LHCN-M2 (cell line): ENCODE data around the gene OSBPL8. TPM values are rescaled to one million over a fixed set of nuclear protein-coding genes. Genes with fewer than 3 reads are reported as not detected.
A peak's percentile ranks its signal among the peaks of the same experiment; 100 is the strongest.
"Not testable (repeated sequence)": the region's sequence is repeated elsewhere in the genome, so short reads cannot be mapped to it uniquely, and the experiment has no call there.

ENCODE experiments used
- DNase-seq: peaks from one replicate; pipeline ENCODE4 v3.0.0-alpha.2; 2012; ENCODE audit warnings: low read depth
- total RNA-seq: library from RNA; depleted of rRNA; stranded (reverse); fragments of >200 nt; gene quantifications from 2 replicates; pipeline ENCODE4 v1.2.3, GENCODE V29; 2014

Gene OSBPL8
- total RNA-seq, 1 experiment from 2014 or later = 56.8 TPM

- DNase-seq = no peak
These were observed 136.8 kb downstream of the OSBPL8 start for GRCh38 chr12:76422543-76423438.

GRCh38 chr12:76422154-76422542 is 137.4 kb downstream of the OSBPL8 start:
- no peak for DNase-seq

DNA sequence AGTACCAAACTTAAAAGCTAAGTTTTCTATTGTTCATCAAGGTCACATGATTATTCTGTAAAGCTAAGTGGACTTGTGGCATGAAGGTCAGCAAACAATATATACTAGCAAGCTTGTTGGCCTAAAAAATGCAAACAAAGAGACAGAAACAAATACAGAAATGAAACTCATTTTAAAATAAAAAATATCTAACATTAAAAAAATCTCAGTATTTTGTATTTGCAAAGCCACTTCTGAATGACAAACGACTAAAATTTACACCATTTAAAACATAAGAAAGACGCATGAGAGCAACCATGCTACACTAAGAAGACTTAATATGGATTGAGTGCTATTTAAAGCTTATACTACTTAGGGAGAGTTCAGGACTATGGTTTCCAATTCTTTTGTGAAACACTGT is 138.5 kb downstream of the OSBPL8 start:
- DNase-seq = no peak

DNA sequence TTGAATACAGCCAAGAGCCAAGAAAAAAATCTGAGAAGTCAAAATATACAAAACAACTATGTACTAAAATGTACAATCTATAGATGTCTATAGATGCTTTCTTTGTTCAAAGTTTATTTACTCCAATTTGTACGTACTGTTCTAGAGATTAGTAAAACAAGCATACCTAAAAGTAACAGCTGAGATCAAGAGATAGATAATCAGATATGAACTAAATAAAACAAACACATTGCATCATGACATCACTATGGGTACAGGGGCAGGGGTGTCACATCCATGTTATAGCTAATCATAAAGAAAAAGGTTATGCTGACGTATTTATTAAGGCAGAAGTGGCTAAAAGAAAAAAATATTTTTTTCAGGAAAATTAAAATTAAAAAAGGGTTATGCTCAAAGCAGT is 139.3 kb downstream of the OSBPL8 start:
- DNase-seq = no peak

DNA sequence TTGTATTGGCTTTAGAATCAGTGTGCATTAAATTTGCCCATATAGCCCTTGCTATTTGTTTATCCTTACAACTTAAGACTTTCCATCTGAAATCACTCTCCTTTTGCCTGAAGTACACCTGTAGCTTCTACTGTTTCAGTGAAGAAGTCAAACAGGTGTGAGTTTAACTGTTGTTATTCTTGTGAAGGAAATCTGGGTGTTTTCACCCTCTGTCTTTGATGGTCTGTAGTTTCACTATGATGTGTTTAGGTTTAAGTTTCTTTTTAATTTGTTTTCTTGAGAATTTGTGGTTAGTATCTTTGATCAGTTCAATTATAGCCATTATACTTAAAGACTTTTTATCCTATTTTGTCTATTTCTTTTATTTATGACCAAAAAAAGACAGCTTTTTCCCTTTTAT is 142.5 kb downstream of the OSBPL8 start:
- DNase-seq = no peak

DNA sequence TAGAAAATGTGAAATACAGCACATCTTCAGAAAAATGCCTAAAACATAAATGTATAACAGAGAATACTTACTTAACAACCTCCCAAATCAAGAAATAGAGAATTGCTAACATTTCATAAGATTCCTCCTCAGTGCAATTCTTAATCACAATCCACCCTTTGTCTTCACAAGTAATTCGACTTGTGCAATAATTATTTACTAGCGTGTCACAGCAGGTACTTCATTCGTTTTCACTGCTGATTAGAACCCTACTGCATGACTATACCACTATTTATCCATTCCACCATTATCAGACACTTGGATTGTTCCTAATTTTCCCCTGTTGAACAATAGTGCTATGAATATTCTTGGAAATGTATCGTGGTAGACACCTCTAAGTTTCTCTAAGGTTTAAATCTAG is 146.4 kb downstream of the OSBPL8 start:
- DNase-seq = no peak

- DNase-seq = no peak
These were observed 148.8 kb downstream of the OSBPL8 start for GRCh38 chr12:76410781-76411180.

DNA sequence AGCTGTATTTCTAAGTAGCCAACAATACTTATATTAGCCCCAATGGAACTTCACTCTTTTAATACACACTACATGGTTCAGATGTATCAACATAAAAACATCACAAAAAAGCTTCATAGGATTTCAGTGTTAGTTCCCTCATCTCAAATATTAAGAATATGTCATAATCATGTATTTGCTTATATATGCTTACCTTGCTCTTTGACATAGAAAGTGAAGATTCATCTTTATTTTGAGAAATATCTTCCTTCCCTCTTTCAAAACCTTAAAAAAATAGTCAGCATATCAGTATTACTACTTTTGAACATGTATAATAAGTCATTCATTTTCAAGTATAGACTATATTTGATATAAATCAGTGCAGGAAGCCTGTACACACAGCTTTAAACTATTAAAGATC is 149.2 kb downstream of the OSBPL8 start:
- no peak for DNase-seq

DNA sequence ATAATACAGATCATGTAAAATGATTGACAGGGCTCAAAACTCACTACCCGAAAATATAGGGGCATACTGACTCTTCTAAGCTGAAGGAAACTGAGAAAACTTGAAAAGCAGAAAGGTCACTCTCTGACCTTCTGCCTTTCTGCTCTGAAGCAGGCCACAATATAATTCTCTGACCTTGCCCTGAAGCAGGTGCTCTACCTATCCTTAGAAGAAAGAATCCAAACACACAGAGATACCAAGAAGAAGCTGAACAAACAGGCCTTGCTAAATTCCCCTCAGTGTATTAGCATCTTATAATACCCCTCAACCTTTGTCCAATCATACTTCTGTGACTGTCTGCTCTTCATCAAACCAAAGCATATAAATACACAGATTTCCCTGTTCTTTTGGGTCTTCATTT is 150.5 kb downstream of the OSBPL8 start:
- DNase-seq = no peak

GRCh38 chr12:76407710-76408109 is 151.9 kb downstream of the OSBPL8 start:
- DNase-seq = no peak

DNA sequence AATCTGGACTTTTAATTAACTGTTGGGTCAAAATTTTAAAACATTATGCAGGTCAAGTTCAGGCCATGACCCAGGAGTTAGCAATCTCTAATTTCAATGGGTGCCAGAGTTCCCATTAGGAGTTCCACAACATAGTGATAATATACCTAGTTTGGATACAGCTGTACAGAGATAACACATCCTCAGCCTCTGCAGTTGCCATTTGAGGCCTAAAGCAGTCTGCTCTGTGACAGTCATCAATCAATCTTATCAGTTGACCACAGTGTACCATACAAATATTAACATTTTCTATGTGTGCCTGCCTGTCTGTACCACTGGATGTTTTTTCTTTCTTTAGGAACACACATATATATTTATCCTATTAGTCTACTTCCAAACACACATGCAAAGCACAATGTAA is 157.3 kb downstream of the OSBPL8 start:
- DNase-seq = no peak

DNA sequence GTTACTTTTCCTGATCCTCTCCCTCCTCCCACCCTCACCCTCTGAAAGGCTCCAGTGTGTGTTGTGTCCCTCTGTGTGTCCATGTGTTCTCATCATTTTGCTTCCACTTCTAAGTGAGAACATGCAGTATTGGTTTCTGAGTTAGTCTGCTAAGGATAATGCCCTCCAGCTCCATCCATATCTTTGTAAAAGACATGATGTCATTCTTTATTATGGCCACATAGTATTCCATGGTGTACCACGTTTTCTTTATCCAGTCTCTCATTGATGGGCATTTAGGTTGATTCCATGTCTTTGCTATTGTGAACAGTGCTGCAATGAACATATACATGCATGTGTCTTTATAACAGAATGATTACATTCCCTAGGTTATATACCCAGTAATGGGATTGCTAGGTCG is 159.4 kb downstream of the OSBPL8 start:
- DNase-seq = no peak

DNA sequence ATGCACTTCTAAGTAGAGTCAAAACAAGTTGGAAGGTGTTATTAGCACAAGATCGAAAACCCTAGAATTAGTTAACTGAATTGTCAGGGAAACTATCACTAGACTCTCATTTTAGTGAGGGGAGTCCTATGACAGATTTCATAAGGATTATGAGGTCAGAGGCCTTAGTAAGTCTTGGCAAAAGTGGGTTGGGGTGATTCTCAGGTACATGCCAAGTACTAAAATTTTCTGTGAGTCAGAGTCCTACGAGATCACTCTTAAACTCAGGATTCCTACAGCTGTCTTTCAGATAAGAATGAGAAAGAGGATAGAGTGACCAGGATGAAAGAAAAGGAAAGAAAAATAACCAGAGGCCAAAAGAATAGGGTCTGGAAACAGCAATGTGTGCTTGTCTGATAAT is 160.5 kb downstream of the OSBPL8 start:
- DNase-seq = no peak

DNA sequence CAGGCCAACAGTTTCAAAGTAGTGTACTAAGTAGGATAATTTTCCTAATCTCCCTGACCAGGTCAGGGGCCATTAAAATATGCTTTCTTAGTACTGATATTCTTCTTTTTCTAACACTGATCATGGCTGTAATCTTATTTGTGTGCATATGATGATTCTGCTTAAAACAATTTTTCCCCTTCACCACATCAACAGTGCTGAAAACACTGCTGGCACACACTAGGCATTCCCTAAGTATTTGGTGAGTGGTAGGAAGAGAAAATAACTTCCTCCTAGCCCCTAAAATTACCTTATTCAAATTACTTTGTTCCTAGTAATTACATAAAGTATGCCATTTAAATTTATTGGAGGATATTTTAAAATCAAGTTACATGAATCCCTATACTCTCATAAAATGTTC is 161.5 kb downstream of the OSBPL8 start:
- no peak for DNase-seq

GRCh38 chr12:76391461-76391860 is 168.1 kb downstream of the OSBPL8 start:
- DNase-seq = no peak

- no peak for DNase-seq
These were observed 172.0 kb downstream of the OSBPL8 start for GRCh38 chr12:76387614-76388013.

GRCh38 chr12:76384560-76384959 is 175.0 kb downstream of the OSBPL8 start:
- DNase-seq = no peak

- DNase-seq = no peak
These were observed 175.6 kb downstream of the OSBPL8 start for GRCh38 chr12:76383988-76384387.

DNA sequence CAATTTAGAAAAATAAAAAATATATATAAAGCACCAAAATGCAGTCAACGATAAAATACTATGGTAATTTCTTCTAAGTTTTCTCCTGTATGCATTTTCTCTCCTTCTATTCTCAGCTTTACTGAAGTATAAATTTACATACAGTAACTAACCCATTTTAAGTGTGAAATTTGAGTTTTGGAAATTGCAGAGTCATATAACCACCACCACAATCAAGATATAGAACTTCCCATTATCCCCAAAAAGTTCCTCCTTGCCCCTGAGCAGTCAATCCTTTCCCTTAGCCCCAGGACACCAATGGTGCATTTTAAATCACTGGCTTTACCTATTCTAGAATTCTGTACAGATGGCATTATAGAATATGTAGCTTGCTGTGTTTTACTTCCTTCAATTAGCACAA is 180.3 kb downstream of the OSBPL8 start:
- no peak for DNase-seq

DNA sequence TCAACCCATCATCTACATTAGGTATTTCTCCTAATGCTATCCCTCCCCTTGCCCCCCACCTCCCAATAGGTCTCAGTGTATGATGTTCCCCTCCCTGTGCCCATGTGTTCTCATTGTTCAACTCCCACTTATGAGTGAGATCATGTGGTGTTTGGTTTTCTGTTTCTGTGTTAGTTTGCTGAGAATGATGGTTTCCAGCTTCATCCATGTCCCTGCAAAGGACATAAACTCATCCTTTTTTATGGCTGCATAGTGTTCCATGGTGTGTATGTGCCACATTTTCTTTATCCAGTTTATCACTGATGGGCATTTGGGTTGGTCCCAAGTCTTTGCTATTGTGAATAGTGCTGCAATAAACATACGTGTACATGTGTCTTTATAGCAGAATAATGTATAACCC is 182.7 kb downstream of the OSBPL8 start:
- DNase-seq = not testable (repeated sequence)

- DNase-seq = peak; percentile 2
These were observed 183.6 kb downstream of the OSBPL8 start for GRCh38 chr12:76375939-76376338.

DNA sequence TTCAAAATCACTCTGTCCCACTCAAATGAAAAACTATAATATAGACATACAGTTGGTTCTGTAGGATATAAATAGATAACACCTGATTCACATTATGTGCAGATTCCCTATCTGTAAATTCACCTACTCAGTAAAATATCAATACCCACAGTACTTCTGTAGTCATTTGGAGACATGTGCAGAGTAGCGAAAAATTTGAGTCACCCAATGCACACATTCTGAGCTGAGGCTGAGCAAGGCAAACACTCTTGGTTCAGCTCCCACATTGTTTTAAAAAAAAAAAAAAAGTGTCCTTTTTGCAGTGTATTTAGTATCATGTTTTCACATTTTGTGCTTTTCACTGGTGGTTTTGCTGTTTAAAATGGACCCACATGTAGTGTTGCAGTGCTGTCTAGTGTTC is 184.1 kb downstream of the OSBPL8 start:
- peak; percentile 1 for DNase-seq

- DNase-seq = peak; percentile 17
These were observed 185.1 kb downstream of the OSBPL8 start for GRCh38 chr12:76374386-76375020.
